SK-N-SH (cell line): ENCODE measurements around the gene LRRK2. TPM values are rescaled to one million over a fixed set of nuclear protein-coding genes. Genes with fewer than 3 reads are reported as not detected.

Experiments used
- CTCF ChIA-PET: fragments of 300-600, 350-600 bp; formaldehyde crosslinking; extraction: SDS; loops from one replicate; lab custom pipeline; 2021; lab: Yijun Ruan, JAX
- POLR2A ChIA-PET: fragments of 350-600 bp; sonication (Branson Sonifier 250); formaldehyde crosslinking; extraction: SDS; loops from one replicate; lab custom pipeline; 2020; ENCODE audit warnings: antibody characterized with exemption, inconsistent platforms; lab: Yijun Ruan, JAX
- DNase-seq: peaks from one replicate; pipeline ENCODE4 v3.0.0; 2012
- H2AFZ ChIP-seq: fragments of 200-600 bp; sonication (generic); 2 replicates; pipeline ENCODE4 v1.8.1; 2016; ENCODE audit warnings: antibody characterized with exemption, mild to moderate bottlenecking, low read depth
- H3F3A ChIP-seq: fragments of 200-600 bp; sonication (generic); replicated peaks from 2 replicates; pipeline ENCODE3; 2016; ENCODE audit warnings: antibody characterized with exemption, mild to moderate bottlenecking; ENCODE audit not compliant: insufficient read depth
- H3K27ac ChIP-seq, 2 experiments: fragments of 200-500 bp in 1 of 2; fragments of 200-600 bp in 1 of 2; sonication (Bioruptor generic) in 1 of 2; sonication (generic), shearing (Covaris generic) in 1 of 2; 2 replicates each; pipeline versions ENCODE4 v1.5.1 to v1.6.1; 2014 to 2016; ENCODE audit warnings: low read depth in 2 of 2, inconsistent platforms in 1 of 2, low read length in 1 of 2, mild to moderate bottlenecking in 1 of 2, mixed read lengths in 1 of 2
- H3K27me3 ChIP-seq: fragments of 200-600 bp; sonication (generic), shearing (Covaris generic); 2 replicates; pipeline ENCODE4 v1.6.1; 2016; ENCODE audit warnings: mixed run types; ENCODE audit not compliant: insufficient read depth
- H3K36me3 ChIP-seq, 2 experiments: fragments of 200-500 bp in 1 of 2; fragments of 200-600 bp in 1 of 2; sonication (Bioruptor generic) in 1 of 2; sonication (generic) in 1 of 2; replicated peaks in 1 of 2; 2 replicates each; pipeline versions ENCODE3 to v1.5.1; 2014 to 2016; ENCODE audit warnings: low read length in 1 of 2, mild to moderate bottlenecking in 1 of 2; ENCODE audit not compliant: insufficient read depth in 2 of 2, control insufficient read depth in 1 of 2
- H3K4me1 ChIP-seq, 2 experiments: fragments of 200-500 bp in 1 of 2; fragments of 200-600 bp in 1 of 2; sonication (Bioruptor generic) in 1 of 2; sonication (generic), shearing (Covaris generic) in 1 of 2; 2 replicates each; pipeline versions ENCODE4 v1.5.1 to v1.6.1; 2014 to 2016; ENCODE audit warnings: low read depth in 1 of 2, low read length in 1 of 2, mixed run types in 1 of 2; ENCODE audit not compliant: insufficient read depth in 2 of 2, control insufficient read depth in 1 of 2
- H3K4me2 ChIP-seq: fragments of 200-600 bp; sonication (generic), shearing (Covaris generic); 2 replicates; pipeline ENCODE4 v1.6.1; 2017; ENCODE audit warnings: mixed run types
- H3K4me3 ChIP-seq, 2 experiments: fragments of 200-500 bp in 1 of 2; fragments of 200-600 bp in 1 of 2; sonication (Bioruptor generic) in 1 of 2; sonication (generic), shearing (Covaris generic) in 1 of 2; 2 replicates each; pipeline versions ENCODE4 v1.5.1 to v1.8.1; 2014 to 2016; ENCODE audit warnings: low read depth in 2 of 2, inconsistent platforms in 1 of 2, low read length in 1 of 2, mild to moderate bottlenecking in 1 of 2, mixed read lengths in 1 of 2, moderate library complexity in 1 of 2
- H3K79me2 ChIP-seq: fragments of 200-600 bp; sonication (generic); 2 replicates; pipeline ENCODE4 v1.8.1; 2017; ENCODE audit warnings: mild to moderate bottlenecking; ENCODE audit not compliant: insufficient read depth
- H3K9ac ChIP-seq: fragments of 200-600 bp; sonication (generic); 2 replicates; pipeline ENCODE4 v1.6.1; 2017; ENCODE audit warnings: mixed run types
- H3K9me2 ChIP-seq: fragments of 200-600 bp; sonication (generic); 2 replicates; pipeline ENCODE4 v1.6.1; 2017; ENCODE audit warnings: mixed run types
- H3K9me3 ChIP-seq: fragments of 200-600 bp; sonication (generic); 2 replicates; pipeline ENCODE4 v1.6.1; 2017; ENCODE audit warnings: mixed run types, mild to moderate bottlenecking, moderate library complexity
- H4K20me1 ChIP-seq: fragments of 200-600 bp; sonication (generic); 2 replicates; pipeline ENCODE4 v1.6.1; 2017; ENCODE audit warnings: mild to moderate bottlenecking, mixed run types; ENCODE audit not compliant: insufficient read depth
- ELF1 ChIP-seq: IDR thresholded peaks from 2 replicates; pipeline ENCODE4 v1.4.0; 2012
- EZH2phosphoT487 ChIP-seq: fragments of 200-600 bp; sonication (generic); IDR thresholded peaks from 2 replicates; pipeline ENCODE4 v1.6.1; 2017; ENCODE audit warnings: low read depth, mixed run types, mild to moderate bottlenecking, antibody characterized with exemption, moderate library complexity, borderline replicate concordance
- FOSL2 ChIP-seq: IDR thresholded peaks from 2 replicates; pipeline ENCODE4 v1.4.0; 2012; ENCODE audit warnings: low read depth, mild to moderate bottlenecking, moderate library complexity, borderline replicate concordance
- FOXJ3 ChIP-seq: sonication (generic); formaldehyde crosslinking; IDR thresholded peaks from 2 replicates; pipeline ENCODE4 v1.5.1; 2020; ENCODE audit warnings: mild to moderate bottlenecking, missing genetic modification reagents
- GABPA ChIP-seq: IDR thresholded peaks from 2 replicates; pipeline ENCODE4 v1.4.0; 2012; ENCODE audit warnings: low read depth, mild to moderate bottlenecking
- GATA2 ChIP-seq: sonication (generic); formaldehyde crosslinking; IDR thresholded peaks from 2 replicates; pipeline ENCODE4 v1.5.0; 2020; ENCODE audit warnings: mild to moderate bottlenecking, missing genetic modification reagents
- IRF3 ChIP-seq: fragments of 150-350 bp; IDR thresholded peaks from 2 replicates; pipeline ENCODE4 v1.6.1; 2016; ENCODE audit warnings: mild to moderate bottlenecking, low read depth, low read length
- JUND ChIP-seq: IDR thresholded peaks from 2 replicates; pipeline ENCODE4 v1.4.0; 2012
- MXI1 ChIP-seq: IDR thresholded peaks from 2 replicates; pipeline ENCODE4 v1.6.1; 2012; ENCODE audit warnings: mild to moderate bottlenecking, low read depth, low read length, improper control_type of control experiment
- PBX3 ChIP-seq: IDR thresholded peaks from 2 replicates; pipeline ENCODE4; 2012
- SMC3 ChIP-seq: IDR thresholded peaks from 2 replicates; pipeline ENCODE4 v1.6.1; 2012; ENCODE audit warnings: low read depth, low read length, improper control_type of control experiment
- TAF1 ChIP-seq: IDR thresholded peaks from 2 replicates; pipeline ENCODE4 v1.6.1; 2012; ENCODE audit warnings: low read depth, mild to moderate bottlenecking, low read length, moderate library complexity, borderline replicate concordance
- TCF12 ChIP-seq: IDR thresholded peaks from 2 replicates; pipeline ENCODE4 v1.4.0; 2012
- ZBTB33 ChIP-seq: IDR thresholded peaks from 2 replicates; pipeline ENCODE4 v1.4.0; 2012; ENCODE audit warnings: low read depth, borderline replicate concordance
- WGBS: methylation state at CpG from one replicate; pipeline ENCODE4 v1.1.6; 2017; ENCODE audit warnings: low lambda C conversion rate; 5-methylcytosine and 5-hydroxymethylcytosine counted together
- polyA plus RNA-seq, 3 experiments: library from polyadenylated mRNA; depleted of rRNA; stranded (reverse); fragments of >200 nt; gene quantifications; 2 replicates each; pipeline ENCODE4 v1.2.3, GENCODE V29; 2012

Gene LRRK2
- 0.08 and 0.10 TPM in 2 replicates for polyA plus RNA-seq (2012; rRNA removed)
- polyA plus RNA-seq (2012; cell fraction: cytosol; rRNA removed), result 0.06 and 0.07 TPM in 2 replicates
- polyA plus RNA-seq (2012; cell fraction: nucleus; rRNA removed), result 0.08 and 0.18 TPM in 2 replicates

- POLR2A ChIA-PET, result interaction anchor here (0.9 kb wide), 1 partner anchor 14 kb away, joined by 3 read pairs; no protein-coding TSS in a partner anchor
- Histone ChIP-seq H3K27me3 (no peaks in the 10 kb centered on the region), H3K27ac (peak within 1 kb of the TSS in 1 of 2 experiments; percentile 47; a peak in 2 of 4 replicates), H3K4me2 (peak within 1 kb of the TSS; percentile 85), H3K4me1 (peaks cover 0 to 5% of the 10 kb centered on the region in 2 experiments; a peak in 2 of 4 replicates), H4K20me1 (no peaks in the 10 kb centered on the region), H3K9me2 (no peaks in the 10 kb centered on the region), H3F3A (peaks cover 7% of the 10 kb centered on the region), H3K79me2 (no peaks in the 10 kb centered on the region), H3K36me3 (no peaks in the 10 kb centered on the region), H3K4me3 (peak within 1 kb of the TSS; percentile 60 to 64), H3K9me3 (no peaks in the 10 kb centered on the region), H2AFZ (peak within 1 kb of the TSS; percentile 76; the same call in 1 of the 2 replicates), H3K9ac (peak within 1 kb of the TSS; percentile 55; the same call in 1 of the 2 replicates)
- DNase-seq, result peak; percentile 82
- CTCF ChIA-PET, result interaction anchor here (0.9 to 2.0 kb wide), 5 partner anchors 15 to 89 kb away, joined by 3 to 7 read pairs (median 3); no protein-coding TSS in a partner anchor
- 12% methylated on average over 30 of the region's 78 CpGs for WGBS
- peak; percentile 34; the same call in 1 of the 2 replicates for TF ChIP-seq GATA2 (CRISPR knock-in tag)
- TF ChIP-seq ZBTB33, result no peak
These were observed at the start of gene LRRK2 for GRCh38 chr12:40224439-40225291. LRRK2 (plus strand) TSS chr12:40224997; CDS start chr12:40225132, 135 bp downstream.

- 29% methylated on average over 2 of the region's 2 CpGs for WGBS
- CTCF ChIA-PET, result interaction anchor here (1.9 kb wide), 1 partner anchor 9 kb away, joined by 4 read pairs; no protein-coding TSS in a partner anchor
- Histone ChIP-seq H3K4me2 (no peak overlapping the region), H3K9me3 (no peaks in the 10 kb centered on the region), H4K20me1 (no peaks in the 10 kb centered on the region), H3K4me1 (no peaks in the 10 kb centered on the region), H3K9ac (no peak overlapping the region), H3K4me3 (no peak overlapping the region)
- TF ChIP-seq EZH2phosphoT487, result no peak
- TF ChIP-seq, all 33 proteins: peak for 0
- Histone ChIP-seq H3K9me2 (no peaks in the 10 kb centered on the region), H3K27ac (no peak overlapping the region), H2AFZ (no peak overlapping the region), H3K27me3 (no peaks in the 10 kb centered on the region), H3K36me3 (no peaks in the 10 kb centered on the region), H3K79me2 (no peaks in the 10 kb centered on the region), H3F3A (no peaks in the 10 kb centered on the region)
- no peak for DNase-seq
- POLR2A ChIA-PET, result no interaction called here
These were observed 49.8 kb upstream of the LRRK2 start for GRCh38 chr12:40175045-40175444.

GRCh38 chr12:40175489-40175888 is 49.3 kb upstream of the LRRK2 start:
- POLR2A ChIA-PET, result no interaction called here
- Histone ChIP-seq H3K4me3 (no peak overlapping the region), H3K79me2 (no peaks in the 10 kb centered on the region), H3K9me3 (no peaks in the 10 kb centered on the region), H3K9me2 (no peaks in the 10 kb centered on the region), H2AFZ (no peak overlapping the region), H3K27me3 (no peaks in the 10 kb centered on the region), H3K27ac (no peak overlapping the region), H3K9ac (no peak overlapping the region), H3K4me2 (no peak overlapping the region), H3F3A (no peaks in the 10 kb centered on the region), H4K20me1 (no peaks in the 10 kb centered on the region), H3K4me1 (no peaks in the 10 kb centered on the region), H3K36me3 (no peaks in the 10 kb centered on the region)
- no peak for TF ChIP-seq GABPA
- TF ChIP-seq FOSL2, result no peak
- TF ChIP-seq MXI1, result no peak
- TF ChIP-seq FOXJ3, result no peak
- TF ChIP-seq IRF3, result no peak
- no peak for TF ChIP-seq PBX3
- no peak for TF ChIP-seq GATA2 (CRISPR knock-in tag)
- TF ChIP-seq JUND, result no peak
- TF ChIP-seq TAF1, result no peak
- TF ChIP-seq SMC3, result no peak
- no peak for TF ChIP-seq TCF12
- TF ChIP-seq ELF1, result no peak
- WGBS, result 36% methylated on average over 3 of the region's 3 CpGs
- DNase-seq, result no peak
- CTCF ChIA-PET, result interaction anchor here (1.9 kb wide), 1 partner anchor 9 kb away, joined by 4 read pairs; no protein-coding TSS in a partner anchor
